HL-60/S4 treated with retinoic acid at 250 ng/mL for 4 days and 3 days (cell line): ENCODE data around the gene RIOX2.
"Not testable (repeated sequence)": the region's sequence is repeated elsewhere in the genome, so short reads cannot be mapped to it uniquely, and the experiment has no call there.

Experiments
- in situ Hi-C: fragments of 300-500 bp; cut with MboI; formaldehyde crosslinking; loops from 2 replicates; pipeline ENCODE4 v1.7.0; 2022; ENCODE audit warnings: low sequenced_read_pairs

The RIOX2 gene

GRCh38 chr3:97916576-97916975 lies 55.7 kb downstream of the RIOX2 start:
- in situ Hi-C loops = no loop called here

DNA sequence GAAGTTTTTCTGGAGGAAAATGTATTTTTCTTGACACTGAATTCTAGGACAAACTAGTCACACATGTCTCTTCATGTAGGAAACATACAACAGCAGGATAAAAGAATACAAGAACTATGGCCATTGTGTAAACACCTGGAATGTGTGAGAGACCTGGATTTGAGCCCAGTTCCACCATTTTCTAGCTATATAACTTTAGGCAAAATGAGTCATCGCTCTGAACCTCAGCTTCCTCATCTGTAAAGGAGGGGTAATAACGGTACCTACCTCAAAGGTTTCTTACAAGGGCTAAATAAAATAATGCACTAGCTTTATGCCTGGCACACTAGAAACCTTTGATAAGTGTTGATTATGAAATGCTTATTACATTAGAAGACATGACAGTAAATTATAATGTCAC lies 57.8 kb downstream of the RIOX2 start:
- in situ Hi-C loops = no loop called here

DNA sequence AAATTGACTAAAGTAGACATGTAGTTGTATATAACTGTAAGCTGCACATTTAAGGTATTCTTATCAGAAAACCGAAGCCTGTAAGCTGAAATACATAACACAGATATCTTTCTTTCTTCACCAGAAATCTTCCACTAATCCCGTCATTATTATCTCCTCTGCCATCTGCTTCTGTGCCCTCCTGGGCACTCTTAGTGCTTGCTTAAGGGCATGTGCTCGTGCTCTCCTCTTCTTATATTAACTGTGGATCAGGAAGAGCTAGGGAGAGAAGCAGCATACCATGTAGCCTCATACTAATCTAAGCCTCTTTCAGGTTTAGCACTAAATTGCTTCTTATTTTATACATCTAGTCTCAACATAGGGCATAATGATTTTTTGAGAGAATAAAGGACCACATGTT lies 60.8 kb downstream of the RIOX2 start:
- in situ Hi-C loops = no loop called here

- in situ Hi-C loops = no loop called here
Measured at GRCh38 chr3:97910931-97911351, 61.3 kb downstream of the RIOX2 start.

DNA sequence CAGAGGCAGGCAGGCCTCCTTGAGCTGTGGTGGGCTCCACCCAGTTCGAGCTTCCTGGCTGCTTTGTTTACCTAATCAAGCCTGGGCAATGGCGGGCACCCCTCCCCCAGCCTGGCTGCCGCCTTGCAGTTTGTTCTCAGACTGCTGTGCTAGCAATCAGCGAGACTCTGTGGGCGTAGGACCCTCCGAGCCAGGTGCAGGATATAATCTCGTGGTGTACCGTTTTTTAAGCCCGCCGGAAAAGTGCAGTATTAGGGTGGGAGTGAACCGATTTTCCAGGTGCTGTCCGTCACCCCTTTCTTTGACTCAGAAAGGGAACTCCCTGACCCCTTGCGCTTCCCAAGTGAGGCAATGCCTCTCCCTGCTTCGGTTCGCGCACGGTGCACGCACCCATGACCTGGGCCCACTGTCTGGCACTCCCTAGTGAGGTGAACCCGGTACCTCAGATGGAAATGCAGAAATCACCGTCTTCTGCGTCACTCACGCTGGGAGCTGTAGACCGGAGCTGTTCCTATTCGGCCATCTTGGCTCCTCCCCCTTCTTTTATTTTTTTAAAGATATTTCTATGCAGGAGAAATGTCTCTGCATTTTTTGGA lies 61.9 kb downstream of the RIOX2 start:
- in situ Hi-C loops = not testable (repeated sequence)

DNA sequence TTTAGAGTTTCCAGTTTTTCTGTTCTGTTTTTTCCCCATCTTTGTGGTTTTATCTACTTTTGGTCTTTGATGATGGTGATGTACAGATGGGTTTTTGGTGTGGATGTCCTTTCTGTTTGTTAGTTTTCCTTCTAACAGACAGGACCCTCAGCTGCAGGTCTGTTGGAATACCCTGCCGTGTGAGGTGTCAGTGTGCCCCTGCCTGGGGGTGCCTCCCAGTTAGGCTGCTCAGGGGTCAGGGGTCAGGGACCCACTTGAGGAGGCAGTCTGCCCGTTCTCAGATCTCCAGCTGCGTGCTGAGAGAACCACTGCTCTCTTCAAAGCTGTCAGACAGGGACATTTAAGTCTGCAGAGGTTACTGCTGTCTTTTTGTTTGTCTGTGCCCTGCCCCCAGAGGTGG lies 62.4 kb downstream of the RIOX2 start:
- in situ Hi-C loops = not testable (repeated sequence)

DNA sequence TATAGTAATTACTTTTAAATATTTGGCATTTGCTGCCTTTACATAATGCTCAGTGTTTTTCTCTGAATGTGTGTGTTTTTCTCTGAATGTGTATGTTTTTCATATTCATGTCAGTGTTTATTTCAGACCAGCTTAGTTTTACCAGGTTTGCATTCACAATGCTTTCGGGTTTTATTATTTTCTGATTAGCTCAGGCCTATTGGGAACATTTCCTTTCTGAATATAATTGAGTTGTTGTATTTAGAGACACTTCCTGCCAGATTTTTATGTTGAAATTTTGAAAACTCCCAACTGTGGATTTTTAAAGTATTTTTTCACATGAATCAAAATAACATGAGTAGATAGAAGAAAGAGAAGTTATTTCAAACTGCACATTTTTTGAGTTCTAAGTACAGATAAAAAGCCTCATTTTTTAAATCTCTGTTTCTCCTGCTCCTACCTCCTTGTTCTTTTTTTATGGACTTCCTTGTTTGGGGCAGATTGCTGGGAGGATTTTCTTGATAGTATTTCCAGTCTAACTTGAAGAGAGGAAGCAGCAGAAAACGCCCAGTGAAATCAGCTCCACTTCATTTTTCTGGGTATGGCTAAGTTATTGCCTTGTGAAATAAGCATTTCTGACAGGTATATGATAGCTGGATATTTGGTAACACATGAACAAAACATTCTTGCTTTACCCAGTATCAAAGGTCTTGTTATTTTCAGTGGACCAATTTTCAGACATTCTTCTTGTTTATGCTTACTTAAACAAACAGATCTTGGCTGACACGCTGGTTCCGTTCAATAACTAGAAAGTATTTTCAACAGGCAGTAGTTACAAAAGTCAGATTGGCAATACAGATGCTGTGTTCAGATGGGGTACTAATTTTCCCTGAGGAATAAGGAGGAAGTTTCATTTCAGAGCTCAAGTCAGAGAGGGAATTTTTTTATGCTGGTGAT lies 70.7 kb downstream of the RIOX2 start:
- in situ Hi-C loops = no loop called here

GRCh38 chr3:97899331-97899730 lies 72.9 kb downstream of the RIOX2 start:
- in situ Hi-C loops = no loop called here

DNA sequence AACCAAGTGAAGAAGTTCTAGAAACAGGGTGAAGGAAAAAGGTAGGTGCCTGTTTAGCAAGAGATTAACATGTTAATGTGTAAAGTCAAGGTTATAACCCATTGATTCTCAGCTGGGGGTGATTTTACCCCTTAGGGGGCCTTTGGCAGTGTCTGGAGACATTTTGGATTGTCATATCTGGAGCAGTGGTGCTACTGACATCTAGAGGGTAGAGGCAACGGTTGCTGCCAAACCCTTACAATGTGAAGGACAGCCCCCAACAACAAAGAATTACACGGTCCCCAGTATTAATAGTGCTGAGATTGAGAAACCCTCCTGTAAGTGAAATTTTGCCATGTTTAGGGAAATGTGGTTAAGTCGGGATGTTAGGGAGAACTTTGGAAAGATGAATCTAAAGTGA lies 75.7 kb downstream of the RIOX2 start:
- in situ Hi-C loops = no loop called here

DNA sequence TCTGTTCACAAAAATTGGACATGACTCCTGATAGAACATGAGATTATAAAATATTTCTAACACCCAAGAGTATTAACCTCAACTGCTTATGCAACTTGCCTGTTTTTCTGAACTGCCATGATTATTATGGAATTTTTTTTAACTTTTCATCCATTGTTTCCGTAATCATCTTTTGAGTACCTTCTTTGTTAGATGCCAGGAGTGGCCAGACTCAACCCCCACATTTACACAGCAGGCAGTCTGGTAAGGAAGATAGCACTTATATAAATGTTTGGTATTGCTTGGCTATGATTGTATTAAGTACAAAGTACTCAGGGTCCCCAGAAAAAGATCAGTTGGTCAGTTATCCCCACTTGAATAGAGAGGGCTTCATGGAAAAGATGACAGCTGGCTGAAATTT lies 76.1 kb downstream of the RIOX2 start:
- in situ Hi-C loops = no loop called here

- in situ Hi-C loops = no loop called here
Measured at GRCh38 chr3:97895216-97895615, 77.0 kb downstream of the RIOX2 start.

DNA sequence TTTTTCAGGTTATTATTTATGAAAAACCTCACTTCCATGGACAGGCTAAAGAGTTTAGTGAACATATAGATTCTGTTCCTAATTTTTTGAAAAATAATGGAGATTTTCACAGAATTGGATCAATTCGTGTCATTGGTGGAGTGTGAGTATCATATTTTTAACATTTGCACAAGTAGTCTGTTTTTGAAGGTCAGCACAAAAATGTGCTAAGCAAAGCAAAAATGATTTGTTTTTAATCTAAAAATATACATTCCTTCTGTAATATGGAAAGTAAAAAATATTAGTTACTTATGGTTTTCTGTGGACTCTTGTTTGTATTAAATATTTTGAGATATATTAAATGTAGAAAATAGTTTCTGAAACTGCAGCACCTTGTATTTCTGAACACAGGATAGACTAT lies 79.4 kb downstream of the RIOX2 start:
- in situ Hi-C loops = no loop called here
